GM19025 (cell line): Measurements from ENCODE around the gene FAM151B.

Source experiments
- ATAC-seq: cut with Tn5 transposase; IDR thresholded peaks from one replicate; pipeline ENCODE4 v1.9.1; 2021; ENCODE audit warnings: mild to moderate bottlenecking, low read depth, moderate library complexity; ENCODE audit not compliant: unreplicated experiment

The FAM151B gene

GRCh38 chr5:80502800-80503199 lies 14.9 kb downstream of the FAM151B start:
- no peak for ATAC-seq

- ATAC-seq: no peak
Measured at GRCh38 chr5:80503641-80504040, 15.7 kb downstream of the FAM151B start.

- ATAC-seq: no peak
Measured at GRCh38 chr5:80504833-80505232, 16.9 kb downstream of the FAM151B start.

GRCh38 chr5:80507663-80508062 lies 19.8 kb downstream of the FAM151B start:
- ATAC-seq: no peak

- no peak for ATAC-seq
Measured at GRCh38 chr5:80508844-80509243, 20.9 kb downstream of the FAM151B start.

GRCh38 chr5:80509362-80509761 lies 21.5 kb downstream of the FAM151B start:
- no peak for ATAC-seq

- no peak for ATAC-seq
Measured at GRCh38 chr5:80516826-80517225, 28.9 kb downstream of the FAM151B start.

GRCh38 chr5:80540691-80541090 lies 52.8 kb downstream of the FAM151B start:
- ATAC-seq: no peak

GRCh38 chr5:80541392-80541791 lies 53.5 kb downstream of the FAM151B start:
- ATAC-seq: no peak

- no peak for ATAC-seq
Measured at GRCh38 chr5:80554646-80555045, 66.7 kb downstream of the FAM151B start.

GRCh38 chr5:80555099-80555498 lies 67.2 kb downstream of the FAM151B start:
- no peak for ATAC-seq

GRCh38 chr5:80559244-80559643 lies 71.3 kb downstream of the FAM151B start:
- ATAC-seq: no peak

GRCh38 chr5:80565330-80565729 lies 77.4 kb downstream of the FAM151B start:
- no peak for ATAC-seq

GRCh38 chr5:80566711-80567259 lies 78.9 kb downstream of the FAM151B start:
- no peak for ATAC-seq

- no peak for ATAC-seq
Measured at GRCh38 chr5:80568251-80568650, 80.4 kb downstream of the FAM151B start.

- no peak for ATAC-seq
Measured at GRCh38 chr5:80569086-80569960, 81.4 kb downstream of the FAM151B start.

GRCh38 chr5:80569961-80570786 lies 82.3 kb downstream of the FAM151B start, which contains the start of gene ANKRD34B:
Gene ANKRD34B (minus strand): TSS chr5:80570280. CDS start chr5:80560019, 10,261 bp downstream.
- ATAC-seq: no peak

- ATAC-seq: no peak
Measured at GRCh38 chr5:80573062-80573461, 85.2 kb downstream of the FAM151B start.

- no peak for ATAC-seq
Measured at GRCh38 chr5:80576383-80576782, 88.5 kb downstream of the FAM151B start.

- no peak for ATAC-seq
Measured at GRCh38 chr5:80577707-80578106, 89.8 kb downstream of the FAM151B start.

- ATAC-seq: no peak
Measured at GRCh38 chr5:80579050-80579449, 91.2 kb downstream of the FAM151B start.
